Stimulated activated memory B cell treated with anti-CD40 and anti-IgM and Interleukin-4, amounts not matched to agents 10 μg/mL and 1 μg/mL and 100 μg/mL, for 72 hours (primary cell): ENCODE results near the gene BICDL2.
"Not testable (repeated sequence)": the region's sequence is repeated elsewhere in the genome, so short reads cannot be mapped to it uniquely, and the experiment has no call there.

ENCODE experiments used
- ATAC-seq: fragments of 150-1000 bp; cut with Tn5 transposase; 2 replicates; pipeline ENCODE4 v1.10.0; 2021
- H3K27ac Mint-ChIP-seq: one replicate; pipeline ENCODE4 v1.8.0; 2022; ENCODE audit warnings: mild to moderate bottlenecking, mixed read lengths
- H3K27me3 Mint-ChIP-seq: one replicate; pipeline ENCODE4 v1.8.0; 2022; ENCODE audit warnings: mixed read lengths
- H3K36me3 Mint-ChIP-seq: one replicate; pipeline ENCODE4 v1.8.0; 2022; ENCODE audit warnings: mixed read lengths
- H3K4me1 Mint-ChIP-seq: one replicate; pipeline ENCODE4 v1.8.0; 2022; ENCODE audit warnings: mixed read lengths
- H3K4me3 Mint-ChIP-seq: one replicate; pipeline ENCODE4 v1.8.0; 2022; ENCODE audit warnings: mild to moderate bottlenecking, moderate library complexity, mixed read lengths
- H3K9me3 Mint-ChIP-seq: one replicate; pipeline ENCODE4 v1.8.0; 2022; ENCODE audit warnings: mixed read lengths

The BICDL2 gene

GRCh38 chr16:3036726-3037315, at the start of gene BICDL2:
BICDL2 (minus strand) TSS chr16:3036944; CDS start chr16:3035496, 1,448 bp downstream.
- no peaks in the 10 kb centered on the region for H3K36me3 Mint-ChIP-seq

GRCh38 chr16:3085868-3086595, 49.3 kb upstream of the BICDL2 start:
- no peaks in the 10 kb centered on the region for H3K36me3 Mint-ChIP-seq
- no peak overlapping the region for H3K4me3 Mint-ChIP-seq
- H3K27ac Mint-ChIP-seq, result no peak overlapping the region
- no peaks in the 10 kb centered on the region for H3K9me3 Mint-ChIP-seq
- no peak for ATAC-seq
- H3K4me1 Mint-ChIP-seq, result peaks cover 8% of the 10 kb centered on the region
- peaks cover 20% of the 10 kb centered on the region for H3K27me3 Mint-ChIP-seq

More at GRCh38 chr16:3036726-3037315, at the start of gene BICDL2:
- no peaks in the 10 kb centered on the region for H3K9me3 Mint-ChIP-seq
- H3K4me3 Mint-ChIP-seq, result peak within 1 kb of the TSS; percentile 28
- H3K27me3 Mint-ChIP-seq, result peaks cover 89% of the 10 kb centered on the region
- peaks cover 12% of the 10 kb centered on the region for H3K4me1 Mint-ChIP-seq
- peak; percentile 10 for ATAC-seq
- H3K27ac Mint-ChIP-seq, result peak within 1 kb of the TSS; percentile 25

- Mint-ChIP-seq H3K36me3 (no peaks in the 10 kb centered on the region), H3K27ac (no peak overlapping the region), H3K9me3 (no peaks in the 10 kb centered on the region), H3K4me1 (peaks cover 8% of the 10 kb centered on the region), H3K4me3 (no peak overlapping the region), H3K27me3 (peaks cover 20% of the 10 kb centered on the region)
- ATAC-seq, result no peak
Observed at GRCh38 chr16:3084969-3085670, 48.4 kb upstream of the BICDL2 start.

- no peaks in the 10 kb centered on the region for H3K36me3 Mint-ChIP-seq
- H3K27ac Mint-ChIP-seq, result no peak overlapping the region
- ATAC-seq, result no peak
- H3K4me3 Mint-ChIP-seq, result no peak overlapping the region
- H3K4me1 Mint-ChIP-seq, result peaks cover 8% of the 10 kb centered on the region
- no peaks in the 10 kb centered on the region for H3K9me3 Mint-ChIP-seq
- H3K27me3 Mint-ChIP-seq, result peaks cover 20% of the 10 kb centered on the region
Observed at GRCh38 chr16:3084491-3084890, 47.7 kb upstream of the BICDL2 start.

GRCh38 chr16:3083408-3083807, 46.7 kb upstream of the BICDL2 start:
- not testable (repeated sequence) for H3K4me3 Mint-ChIP-seq, H3K4me1 Mint-ChIP-seq, ATAC-seq, H3K27ac Mint-ChIP-seq, H3K9me3 Mint-ChIP-seq, H3K36me3 Mint-ChIP-seq
- H3K27me3 Mint-ChIP-seq, result peaks cover 14% of the 10 kb centered on the region

GRCh38 chr16:3081957-3082356, 45.2 kb upstream of the BICDL2 start:
- not testable (repeated sequence) for H3K27me3 Mint-ChIP-seq, H3K36me3 Mint-ChIP-seq, H3K27ac Mint-ChIP-seq, H3K4me1 Mint-ChIP-seq, H3K4me3 Mint-ChIP-seq, ATAC-seq, H3K9me3 Mint-ChIP-seq

- no peaks in the 10 kb centered on the region for H3K9me3 Mint-ChIP-seq
- H3K27ac Mint-ChIP-seq, result no peak overlapping the region
- peaks cover 16% of the 10 kb centered on the region for H3K4me1 Mint-ChIP-seq
- ATAC-seq, result no peak
- no peaks in the 10 kb centered on the region for H3K36me3 Mint-ChIP-seq
- no peaks in the 10 kb centered on the region for H3K27me3 Mint-ChIP-seq
- no peak overlapping the region for H3K4me3 Mint-ChIP-seq
Observed at GRCh38 chr16:3080024-3080423, 43.3 kb upstream of the BICDL2 start.

- no peaks in the 10 kb centered on the region for H3K27me3 Mint-ChIP-seq
- ATAC-seq, result no peak
- H3K4me3 Mint-ChIP-seq, result no peak overlapping the region
- no peaks in the 10 kb centered on the region for H3K36me3 Mint-ChIP-seq
- peak overlapping the region; percentile 57 for H3K27ac Mint-ChIP-seq
- peaks cover 43% of the 10 kb centered on the region for H3K4me1 Mint-ChIP-seq
- no peaks in the 10 kb centered on the region for H3K9me3 Mint-ChIP-seq
Observed at GRCh38 chr16:3076577-3076976, 39.8 kb upstream of the BICDL2 start.

- ATAC-seq, H3K27me3 Mint-ChIP-seq, H3K4me3 Mint-ChIP-seq, H3K9me3 Mint-ChIP-seq, H3K36me3 Mint-ChIP-seq: not testable (repeated sequence)
- Mint-ChIP-seq H3K4me1 (peaks cover 46% of the 10 kb centered on the region), H3K27ac (peak overlapping the region; percentile 88)
Observed at GRCh38 chr16:3075946-3076345, 39.2 kb upstream of the BICDL2 start.

- Mint-ChIP-seq H3K27me3 (no peaks in the 10 kb centered on the region), H3K4me3 (no peak overlapping the region), H3K4me1 (peaks cover 46% of the 10 kb centered on the region), H3K9me3 (no peaks in the 10 kb centered on the region), H3K27ac (peak overlapping the region; percentile 88), H3K36me3 (no peaks in the 10 kb centered on the region)
- no peak for ATAC-seq
Observed at GRCh38 chr16:3075523-3075915, 38.8 kb upstream of the BICDL2 start.

- H3K27ac Mint-ChIP-seq, result peak overlapping the region; percentile 88
- no peaks in the 10 kb centered on the region for H3K36me3 Mint-ChIP-seq
- peak overlapping the region; percentile 49 for H3K4me3 Mint-ChIP-seq
- ATAC-seq, result peak; percentile 96
- no peaks in the 10 kb centered on the region for H3K27me3 Mint-ChIP-seq
- no peaks in the 10 kb centered on the region for H3K9me3 Mint-ChIP-seq
- H3K4me1 Mint-ChIP-seq, result peaks cover 46% of the 10 kb centered on the region
Observed at GRCh38 chr16:3074860-3075522, 38.2 kb upstream of the BICDL2 start.

- Mint-ChIP-seq H3K9me3 (no peaks in the 10 kb centered on the region), H3K4me1 (peaks cover 46% of the 10 kb centered on the region), H3K27ac (peak overlapping the region; percentile 88), H3K4me3 (peak overlapping the region; percentile 11), H3K36me3 (no peaks in the 10 kb centered on the region), H3K27me3 (no peaks in the 10 kb centered on the region)
- ATAC-seq, result no peak
Observed at GRCh38 chr16:3073448-3073847, 36.7 kb upstream of the BICDL2 start.

GRCh38 chr16:3072576-3073263, 36.0 kb upstream of the BICDL2 start:
- not testable (repeated sequence) for H3K4me3 Mint-ChIP-seq, H3K9me3 Mint-ChIP-seq, H3K36me3 Mint-ChIP-seq, H3K27me3 Mint-ChIP-seq
- ATAC-seq, result peak; percentile 21
- Mint-ChIP-seq H3K4me1 (peaks cover 46% of the 10 kb centered on the region), H3K27ac (peak overlapping the region; percentile 88)

GRCh38 chr16:3072148-3072547, 35.4 kb upstream of the BICDL2 start:
- peaks cover 50% of the 10 kb centered on the region for H3K4me1 Mint-ChIP-seq

GRCh38 chr16:3071655-3072054, 34.9 kb upstream of the BICDL2 start:
- H3K9me3 Mint-ChIP-seq, result no peaks in the 10 kb centered on the region
- peak overlapping the region; percentile 55 for H3K27ac Mint-ChIP-seq
- ATAC-seq, result no peak
- H3K4me1 Mint-ChIP-seq, result peaks cover 48% of the 10 kb centered on the region
- no peaks in the 10 kb centered on the region for H3K27me3 Mint-ChIP-seq
- H3K4me3 Mint-ChIP-seq, result no peak overlapping the region
- H3K36me3 Mint-ChIP-seq, result no peaks in the 10 kb centered on the region

More at GRCh38 chr16:3072148-3072547, 35.4 kb upstream of the BICDL2 start:
- not testable (repeated sequence) for H3K27me3 Mint-ChIP-seq, ATAC-seq, H3K4me3 Mint-ChIP-seq, H3K9me3 Mint-ChIP-seq, H3K36me3 Mint-ChIP-seq
- peak overlapping the region; percentile 55 for H3K27ac Mint-ChIP-seq
